Epidermal melanocyte (primary cell): Measurements from ENCODE around the gene ADAMTS12.

Experiments
- DNase-seq: peaks from one replicate; pipeline ENCODE4 v3.0.0; 2011; ENCODE audit warnings: low spot score; ENCODE audit not compliant: insufficient read length

ADAMTS12 gene

GRCh38 chr5:33850100-33850594 is 41.6 kb downstream of the ADAMTS12 start:
- no peak for DNase-seq

- no peak for DNase-seq
Observed at GRCh38 chr5:33848554-33848953, 43.2 kb downstream of the ADAMTS12 start.

- DNase-seq: no peak
Observed at GRCh38 chr5:33846851-33847250, 44.9 kb downstream of the ADAMTS12 start.

- DNase-seq: no peak
Observed at GRCh38 chr5:33843579-33843978, 48.2 kb downstream of the ADAMTS12 start.

- DNase-seq: no peak
Observed at GRCh38 chr5:33842456-33842855, 49.3 kb downstream of the ADAMTS12 start.

GRCh38 chr5:33841891-33842290 is 49.9 kb downstream of the ADAMTS12 start:
- no peak for DNase-seq

GRCh38 chr5:33840927-33841547 is 50.8 kb downstream of the ADAMTS12 start:
- no peak for DNase-seq

- no peak for DNase-seq
Observed at GRCh38 chr5:33837301-33837700, 54.5 kb downstream of the ADAMTS12 start.

- DNase-seq: no peak
Observed at GRCh38 chr5:33834334-33834733, 57.5 kb downstream of the ADAMTS12 start.

GRCh38 chr5:33833237-33833575 is 58.6 kb downstream of the ADAMTS12 start:
- DNase-seq: no peak

- no peak for DNase-seq
Observed at GRCh38 chr5:33832404-33833236, 59.2 kb downstream of the ADAMTS12 start.

- DNase-seq: no peak
Observed at GRCh38 chr5:33831041-33831440, 60.7 kb downstream of the ADAMTS12 start.

GRCh38 chr5:33829430-33829829 is 62.4 kb downstream of the ADAMTS12 start:
- no peak for DNase-seq

GRCh38 chr5:33828626-33829308 is 63.0 kb downstream of the ADAMTS12 start:
- DNase-seq: no peak

GRCh38 chr5:33827885-33828284 is 63.9 kb downstream of the ADAMTS12 start:
- DNase-seq: no peak

- DNase-seq: no peak
Observed at GRCh38 chr5:33827018-33827707, 64.6 kb downstream of the ADAMTS12 start.

- no peak for DNase-seq
Observed at GRCh38 chr5:33824516-33825195, 67.1 kb downstream of the ADAMTS12 start.

- DNase-seq: no peak
Observed at GRCh38 chr5:33817301-33817700, 74.5 kb downstream of the ADAMTS12 start.

GRCh38 chr5:33816791-33817190 is 75.0 kb downstream of the ADAMTS12 start:
- no peak for DNase-seq

- no peak for DNase-seq
Observed at GRCh38 chr5:33812746-33813145, 79.0 kb downstream of the ADAMTS12 start.

GRCh38 chr5:33810491-33811120 is 81.2 kb downstream of the ADAMTS12 start:
- DNase-seq: no peak
